H9 (cell line): Measurements from ENCODE around the gene AMELX. TPM values are rescaled to one million over a fixed set of nuclear protein-coding genes. Genes with fewer than 3 reads are reported as not detected.

Experiments used
- DNase-seq: peaks from one replicate; pipeline ENCODE4 v3.0.0-alpha.2; 2017
- H2AFZ ChIP-seq: one replicate; pipeline ENCODE4 v1.6.1; 2013; ENCODE audit warnings: mild to moderate bottlenecking, low read length, control low read depth, moderate library complexity
- H2AK5ac ChIP-seq: 2 replicates; pipeline ENCODE4 v1.6.1; 2013; ENCODE audit warnings: low read length, control low read depth, mixed read lengths; ENCODE audit not compliant: insufficient read length
- H2BK120ac ChIP-seq: one replicate; pipeline ENCODE4 v1.6.1; 2013; ENCODE audit warnings: low read depth, mild to moderate bottlenecking, low read length, control low read depth, inconsistent platforms; ENCODE audit not compliant: poor library complexity, severe bottlenecking
- H2BK12ac ChIP-seq: 2 replicates; pipeline ENCODE4 v1.6.1; 2013; ENCODE audit warnings: low read length, control low read depth, mixed read lengths, low read depth; ENCODE audit not compliant: insufficient read length
- H2BK15ac ChIP-seq: 2 replicates; pipeline ENCODE4 v1.6.1; 2013; ENCODE audit warnings: low read depth, low read length, control low read depth
- H2BK20ac ChIP-seq: one replicate; pipeline ENCODE4 v1.6.1; 2013; ENCODE audit warnings: low read depth, mild to moderate bottlenecking, low read length, control low read depth, inconsistent platforms; ENCODE audit not compliant: poor library complexity, severe bottlenecking
- H2BK5ac ChIP-seq: 2 replicates; pipeline ENCODE4 v1.6.1; 2013; ENCODE audit warnings: low read length, control low read depth, mixed read lengths; ENCODE audit not compliant: insufficient read length
- H3K14ac ChIP-seq: 2 replicates; pipeline ENCODE4 v1.6.1; 2013; ENCODE audit warnings: low read length, control low read depth; ENCODE audit not compliant: insufficient read depth
- H3K18ac ChIP-seq: 2 replicates; pipeline ENCODE4 v1.6.1; 2013; ENCODE audit warnings: low read depth, mild to moderate bottlenecking, mixed read lengths, low read length, control low read depth; ENCODE audit not compliant: insufficient read length
- H3K23ac ChIP-seq: 2 replicates; pipeline ENCODE4 v1.6.1; 2013; ENCODE audit warnings: low read length, control low read depth, mixed read lengths, low read depth; ENCODE audit not compliant: insufficient read length
- H3K23me2 ChIP-seq: 2 replicates; pipeline ENCODE4 v1.6.1; 2013; ENCODE audit warnings: low read depth, mild to moderate bottlenecking, mixed read lengths, low read length, control low read depth; ENCODE audit not compliant: insufficient read length, poor library complexity, severe bottlenecking
- H3K27ac ChIP-seq: 2 replicates; pipeline ENCODE4 v1.5.1; 2013; ENCODE audit warnings: low read length, control low read depth, mixed read lengths, low read depth; ENCODE audit not compliant: insufficient read length
- H3K27me3 ChIP-seq: 2 replicates; pipeline ENCODE4 v1.6.1; 2013; ENCODE audit warnings: low read length, control low read depth, inconsistent platforms; ENCODE audit not compliant: insufficient read depth
- H3K4ac ChIP-seq: 2 replicates; pipeline ENCODE4 v1.6.1; 2013; ENCODE audit warnings: low read depth, mild to moderate bottlenecking, control low read depth, inconsistent platforms, low read length, moderate library complexity
- H3K4me1 ChIP-seq: 2 replicates; pipeline ENCODE4 v1.6.1; 2013; ENCODE audit warnings: low read length, control low read depth, inconsistent platforms; ENCODE audit not compliant: insufficient read depth
- H3K4me2 ChIP-seq: 2 replicates; pipeline ENCODE4 v1.6.1; 2013; ENCODE audit warnings: low read length, control low read depth, mixed read lengths; ENCODE audit not compliant: insufficient read length, insufficient read depth
- H3K56ac ChIP-seq: 2 replicates; pipeline ENCODE4 v1.6.1; 2013; ENCODE audit warnings: low read depth, mild to moderate bottlenecking, mixed read lengths, low read length, control low read depth; ENCODE audit not compliant: insufficient read length
- H3K79me1 ChIP-seq: 2 replicates; pipeline ENCODE4 v1.6.1; 2013; ENCODE audit warnings: low read depth, mild to moderate bottlenecking, moderate library complexity, low read length, control low read depth, inconsistent platforms; ENCODE audit not compliant: insufficient read depth, poor library complexity, severe bottlenecking
- H3K79me2 ChIP-seq: 2 replicates; pipeline ENCODE4 v1.6.1; 2013; ENCODE audit warnings: low read length, control low read depth, inconsistent platforms; ENCODE audit not compliant: insufficient read depth
- H3K9ac ChIP-seq: 2 replicates; pipeline ENCODE4 v1.6.1; 2013; ENCODE audit warnings: low read length, control low read depth, mixed read lengths; ENCODE audit not compliant: insufficient read length; ENCODE audit errors: extremely low read depth
- H3K9me3 ChIP-seq: one replicate; pipeline ENCODE4 v1.6.1; 2013; ENCODE audit warnings: low read depth, low read length, inconsistent platforms; ENCODE audit not compliant: control insufficient read depth
- H3T11ph ChIP-seq: one replicate; pipeline ENCODE4 v1.6.1; 2013; ENCODE audit warnings: mild to moderate bottlenecking, low read length, control low read depth, inconsistent platforms
- H4K20me1 ChIP-seq: one replicate; pipeline ENCODE4 v1.6.1; 2013; ENCODE audit not compliant: control insufficient read depth, insufficient read length, insufficient read depth
- H4K5ac ChIP-seq: 2 replicates; pipeline ENCODE4 v1.6.1; 2013; ENCODE audit warnings: low read depth, mild to moderate bottlenecking, mixed read lengths, low read length, control low read depth; ENCODE audit not compliant: insufficient read length
- H4K8ac ChIP-seq: replicated peaks from 2 replicates; pipeline ENCODE4 v1.6.1; 2013; ENCODE audit warnings: low read length, control low read depth, mixed read lengths, low read depth; ENCODE audit not compliant: insufficient read length
- H4K91ac ChIP-seq: 2 replicates; pipeline ENCODE4 v1.6.1; 2013; ENCODE audit warnings: low read depth, mild to moderate bottlenecking, moderate library complexity, mixed read lengths, low read length, control low read depth; ENCODE audit not compliant: insufficient read length
- H3K27ac Mint-ChIP-seq, 3 experiments: 2 replicates in 2 of 3; 3 replicates in 1 of 3; pipeline ENCODE4 v1.8.0; 2020 to 2021; ENCODE audit warnings: mixed read lengths in 3 of 3, mild to moderate bottlenecking in 1 of 3, moderate library complexity in 1 of 3
- H3K27me3 Mint-ChIP-seq: 2 replicates; pipeline ENCODE4 v1.8.0; 2021; ENCODE audit warnings: low read depth, mild to moderate bottlenecking, moderate library complexity, mixed read lengths
- H3K36me3 Mint-ChIP-seq, 3 experiments: 2 replicates in 2 of 3; 3 replicates in 1 of 3; pipeline ENCODE4 v1.8.0; 2020 to 2021; ENCODE audit warnings: low read depth in 3 of 3, mixed read lengths in 3 of 3; ENCODE audit not compliant: insufficient read depth in 1 of 3
- H3K4me1 Mint-ChIP-seq, 2 experiments: 2 replicates each; pipeline ENCODE4 v1.8.0; 2020; ENCODE audit warnings: mixed read lengths in 2 of 2
- H3K4me3 Mint-ChIP-seq, 2 experiments: 2 replicates in 1 of 2; 3 replicates in 1 of 2; pipeline ENCODE4 v1.8.0; 2020 to 2021; ENCODE audit warnings: mild to moderate bottlenecking in 2 of 2, mixed read lengths in 2 of 2, moderate library complexity in 1 of 2
- H3K9me3 Mint-ChIP-seq, 2 experiments: 2 replicates in 1 of 2; 3 replicates in 1 of 2; pipeline ENCODE4 v1.8.0; 2020; ENCODE audit warnings: mild to moderate bottlenecking in 2 of 2, mixed read lengths in 2 of 2, moderate library complexity in 1 of 2
- WGBS: extraction: QIAGEN DNeasy Blood & Tissue Kit; methylation state at CpG from one replicate; pipeline ENCODE4 v1.1.7; 2013; ENCODE audit warnings: missing lambda C conversion rate, low lambda C conversion rate, mixed read lengths; ENCODE audit not compliant: insufficient read length; ENCODE audit errors: extremely low coverage; 5-methylcytosine and 5-hydroxymethylcytosine counted together
- total RNA-seq: library from RNA; stranded (reverse); gene quantifications from 2 replicates; pipeline ENCODE4 v1.2.1, GENCODE V29; 2021
- TF ChIP-seq, protein P1 (sequence below): fragments of 200-600 bp; sonication (generic); conservative IDR thresholded peaks from 3 replicates; pipeline ENCODE4 v1.8.0; 2021; ENCODE audit warnings: antibody characterized with exemption, mild to moderate bottlenecking

AMELX gene
- total RNA-seq, 1 experiment from 2014 or later: not detected

DNA sequence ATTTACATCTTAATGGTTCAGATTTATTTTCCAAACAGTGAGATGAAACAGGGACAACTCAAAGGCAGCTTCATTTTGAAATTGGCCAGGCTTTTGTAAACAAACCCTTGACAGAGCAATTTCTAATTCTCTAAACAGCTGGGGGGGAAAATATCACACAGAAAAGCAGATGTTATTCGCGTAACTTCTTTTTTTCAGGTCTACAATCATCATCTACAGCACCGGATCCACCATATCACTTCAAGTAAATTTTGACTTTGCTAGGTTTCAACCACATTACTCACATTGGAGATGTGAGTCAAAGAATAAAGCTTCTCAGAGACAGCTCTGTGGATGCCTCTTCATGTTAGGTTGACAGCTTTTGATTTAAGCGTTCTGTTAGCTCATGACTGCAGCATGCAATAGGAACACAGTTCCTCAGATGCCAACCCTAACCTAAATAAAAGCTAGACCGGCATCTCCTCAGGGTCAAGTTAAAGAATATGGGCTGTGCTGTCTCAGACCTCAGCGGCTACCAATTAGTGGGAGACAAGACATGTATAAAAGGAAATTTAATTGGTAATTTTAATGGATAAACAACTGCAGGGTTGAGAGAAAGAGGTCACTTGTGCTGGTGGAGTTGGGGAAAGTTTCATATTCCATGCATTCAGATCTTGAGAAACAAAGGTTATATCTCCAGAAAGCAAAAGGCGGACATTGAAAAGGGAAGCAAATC is 26.8 kb downstream of the AMELX start:
- H3K23ac ChIP-seq: no peak overlapping the region
- TF ChIP-seq, protein P1, sequence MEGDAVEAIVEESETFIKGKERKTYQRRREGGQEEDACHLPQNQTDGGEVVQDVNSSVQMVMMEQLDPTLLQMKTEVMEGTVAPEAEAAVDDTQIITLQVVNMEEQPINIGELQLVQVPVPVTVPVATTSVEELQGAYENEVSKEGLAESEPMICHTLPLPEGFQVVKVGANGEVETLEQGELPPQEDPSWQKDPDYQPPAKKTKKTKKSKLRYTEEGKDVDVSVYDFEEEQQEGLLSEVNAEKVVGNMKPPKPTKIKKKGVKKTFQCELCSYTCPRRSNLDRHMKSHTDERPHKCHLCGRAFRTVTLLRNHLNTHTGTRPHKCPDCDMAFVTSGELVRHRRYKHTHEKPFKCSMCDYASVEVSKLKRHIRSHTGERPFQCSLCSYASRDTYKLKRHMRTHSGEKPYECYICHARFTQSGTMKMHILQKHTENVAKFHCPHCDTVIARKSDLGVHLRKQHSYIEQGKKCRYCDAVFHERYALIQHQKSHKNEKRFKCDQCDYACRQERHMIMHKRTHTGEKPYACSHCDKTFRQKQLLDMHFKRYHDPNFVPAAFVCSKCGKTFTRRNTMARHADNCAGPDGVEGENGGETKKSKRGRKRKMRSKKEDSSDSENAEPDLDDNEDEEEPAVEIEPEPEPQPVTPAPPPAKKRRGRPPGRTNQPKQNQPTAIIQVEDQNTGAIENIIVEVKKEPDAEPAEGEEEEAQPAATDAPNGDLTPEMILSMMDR: no peak
- H3K23me2 ChIP-seq: no peaks in the 10 kb centered on the region
- Mint-ChIP-seq H3K9me3 (peaks cover 53 to 54% of the 10 kb centered on the region in 2 experiments), H3K27ac (no peak overlapping the region), H3K27me3 (peaks cover 2% of the 10 kb centered on the region; the same call in 1 of the 2 replicates), H3K4me1 (no peaks in the 10 kb centered on the region), H3K36me3 (peaks cover 0 to 2% (median 0%) of the 10 kb centered on the region in 3 experiments; a peak in 2 of 7 replicates), H3K4me3 (no peak overlapping the region)
- no peak overlapping the region for H4K8ac ChIP-seq
- no peaks in the 10 kb centered on the region for H3K4me1 ChIP-seq
- H4K20me1 ChIP-seq: no peaks in the 10 kb centered on the region
- no peak overlapping the region for H3K27ac ChIP-seq
- H3K9me3 ChIP-seq: no peaks in the 10 kb centered on the region
- no peak overlapping the region for H2BK5ac ChIP-seq
- H3K14ac ChIP-seq: no peak overlapping the region
- H3K4me2 ChIP-seq: no peak overlapping the region
- H3K79me1 ChIP-seq: no peaks in the 10 kb centered on the region
- H2AFZ ChIP-seq: no peak overlapping the region
- no peaks in the 10 kb centered on the region for H3K79me2 ChIP-seq
- no peak overlapping the region for H4K5ac ChIP-seq
- H2BK20ac ChIP-seq: no peak overlapping the region
- no peak overlapping the region for H2BK15ac ChIP-seq
- H4K91ac ChIP-seq: no peak overlapping the region
- WGBS: no CpG with 5 or more reads among the region's 7 CpGs
- no peak overlapping the region for H2BK120ac ChIP-seq
- H3K4ac ChIP-seq: no peak overlapping the region
- H3K27me3 ChIP-seq: no peaks in the 10 kb centered on the region
- no peak overlapping the region for H3K9ac ChIP-seq
- no peak for DNase-seq
- no peak overlapping the region for H2BK12ac ChIP-seq
- no peak overlapping the region for H3T11ph ChIP-seq
- H2AK5ac ChIP-seq: no peak overlapping the region
- no peak overlapping the region for H3K56ac ChIP-seq
- no peak overlapping the region for H3K18ac ChIP-seq
